HG03432 (cell line): ENCODE measurements around the gene ACOT7.
A peak's percentile ranks its signal among the peaks of the same experiment; 100 is the strongest.

Source experiments
- ATAC-seq: cut with Tn5 transposase; IDR thresholded peaks from one replicate; pipeline ENCODE4 v1.9.1; 2021; ENCODE audit warnings: mild to moderate bottlenecking, moderate library complexity; ENCODE audit not compliant: unreplicated experiment

Gene ACOT7

DNA sequence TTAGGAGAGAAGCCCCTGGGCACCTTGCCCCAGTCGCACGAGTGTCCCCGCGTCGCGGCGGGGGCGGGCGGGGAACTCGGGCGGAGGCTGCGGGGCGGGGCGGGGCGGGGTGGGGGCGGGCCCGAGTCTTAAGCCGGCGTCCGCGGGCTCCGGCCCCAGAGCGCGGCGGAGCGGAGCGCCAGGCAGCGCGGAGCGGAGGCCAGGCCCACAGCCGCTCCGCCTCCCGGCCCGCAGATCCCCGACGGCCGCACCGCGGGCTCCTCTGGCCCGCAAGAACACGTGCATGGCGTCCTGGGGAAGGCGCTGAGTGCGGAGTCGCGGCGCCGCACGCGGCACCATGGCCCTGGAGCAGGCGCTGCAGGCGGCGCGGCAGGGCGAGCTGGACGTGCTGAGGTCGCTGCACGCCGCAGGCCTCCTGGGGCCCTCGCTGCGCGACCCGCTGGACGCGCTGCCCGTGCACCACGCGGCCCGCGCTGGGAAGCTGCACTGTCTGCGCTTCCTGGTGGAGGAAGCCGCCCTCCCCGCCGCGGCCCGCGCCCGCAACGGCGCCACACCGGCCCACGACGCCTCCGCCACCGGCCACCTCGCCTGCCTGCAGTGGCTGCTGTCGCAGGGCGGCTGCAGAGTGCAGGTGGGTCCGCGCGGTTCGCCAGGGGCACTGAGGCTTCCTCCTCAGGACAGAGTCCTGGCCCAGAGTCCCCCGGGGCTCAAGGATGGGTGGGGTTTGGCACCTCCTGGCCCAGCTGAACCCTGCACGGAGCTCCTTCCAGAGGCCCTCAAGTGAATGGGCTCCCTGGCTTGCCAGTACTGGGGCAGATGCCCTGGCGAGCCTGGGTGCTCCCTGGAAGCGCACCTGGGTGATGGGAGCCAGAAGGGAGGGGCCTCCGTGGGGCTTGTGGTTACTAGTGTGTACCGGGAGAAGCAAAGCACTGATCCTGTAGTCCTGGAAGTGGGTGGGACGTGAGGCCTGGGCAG, 31.3 kb upstream of the ACOT7 start, which contains the start of gene ESPN:
ESPN (plus strand) TSS at position 158 of the 975 bp plus-strand sequence; CDS start at position 338, 180 bp downstream.
- no peak for ATAC-seq

DNA sequence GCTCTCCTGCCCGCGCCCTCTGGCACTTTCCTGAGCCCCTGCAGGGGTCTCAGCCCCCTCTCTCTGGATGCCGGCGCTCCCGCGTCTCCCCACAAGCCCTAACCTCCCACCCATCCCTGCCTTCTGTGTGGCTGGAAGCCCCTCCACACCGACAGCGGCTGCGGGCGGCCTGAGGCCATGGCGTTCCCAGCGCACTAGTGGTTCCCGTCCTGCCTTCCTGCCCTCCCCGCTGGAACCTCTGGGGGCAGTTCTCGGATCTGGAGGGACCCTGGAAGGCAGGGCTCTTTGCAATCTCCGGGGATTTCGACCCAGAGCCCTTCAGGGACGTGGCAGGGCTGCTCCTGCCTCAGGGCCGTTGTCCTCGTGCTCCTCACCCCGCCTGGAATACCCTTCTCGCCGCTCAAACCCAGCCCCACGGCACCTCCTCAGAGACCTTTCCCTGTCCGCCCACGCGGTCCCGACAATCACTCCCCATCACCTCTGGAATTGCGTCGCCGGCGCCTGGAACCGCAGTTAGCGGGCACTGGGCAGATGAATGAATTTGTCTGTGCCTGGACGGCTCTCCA, 30.5 kb upstream of the ACOT7 start:
- ATAC-seq: no peak

DNA sequence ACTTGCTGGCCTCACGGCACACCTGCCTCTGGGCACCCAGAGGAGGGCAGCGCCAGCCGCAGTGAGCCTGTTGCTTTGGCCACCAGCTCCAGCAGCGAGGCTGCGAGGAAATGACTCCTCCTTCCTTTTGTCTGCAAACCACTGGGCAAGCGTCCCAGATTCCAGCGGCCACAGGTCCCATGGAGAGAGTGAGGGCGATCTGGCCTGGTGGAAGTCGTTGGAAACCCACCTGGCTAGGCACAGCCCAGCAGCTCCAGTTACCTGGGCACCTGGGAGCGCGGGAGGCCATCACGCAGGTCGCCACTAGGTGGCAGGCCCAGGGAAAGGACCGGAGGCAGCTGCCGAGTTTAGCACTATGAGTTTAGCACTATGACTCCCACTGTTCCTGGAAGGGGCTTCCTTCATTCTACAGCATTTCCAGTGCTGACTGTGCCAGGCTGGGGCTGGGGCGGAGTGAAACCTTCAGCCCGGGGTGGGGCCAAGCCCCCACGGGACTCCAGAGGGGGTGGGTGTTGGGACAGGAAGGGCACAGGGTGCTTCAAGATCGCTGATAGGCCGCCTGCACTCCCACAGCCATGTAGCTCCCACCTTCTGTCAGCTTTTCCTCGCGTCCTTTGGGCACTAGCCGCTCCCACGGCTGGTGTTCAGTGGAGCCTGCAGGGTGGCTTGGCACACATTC, 29.9 kb upstream of the ACOT7 start:
- no peak for ATAC-seq

DNA sequence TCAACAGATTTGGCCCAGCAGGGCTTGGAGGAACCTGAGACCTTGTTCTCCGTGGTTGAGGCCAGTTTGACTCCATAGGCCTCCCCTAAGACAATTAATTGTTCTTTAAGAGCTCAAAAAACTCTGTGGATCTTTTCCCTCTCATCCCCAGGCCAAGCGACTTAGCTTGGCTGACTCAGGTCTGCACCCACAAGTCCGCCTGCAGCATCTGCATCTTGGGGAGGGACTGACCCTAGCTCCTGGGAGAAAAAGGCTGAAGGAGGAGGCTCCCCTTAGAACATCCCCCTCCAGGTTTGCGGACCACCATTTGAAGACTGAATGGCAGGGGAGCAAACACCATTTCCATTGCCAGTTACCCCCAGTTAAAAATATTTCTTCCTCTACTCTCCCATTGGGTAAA, 27.7 kb upstream of the ACOT7 start:
- ATAC-seq: no peak

- ATAC-seq: no peak
These were observed 27.0 kb upstream of the ACOT7 start for GRCh38 chr1:6420454-6421042.

GRCh38 chr1:6419804-6420453, 26.4 kb upstream of the ACOT7 start, which contains the start of gene HES2:
Gene HES2, minus strand, starts transcription at chr1:6419919. Its CDS starts 99 bp downstream, at chr1:6419820.
- no peak for ATAC-seq

- ATAC-seq: no peak
These were observed 25.8 kb upstream of the ACOT7 start for GRCh38 chr1:6419397-6419803.

GRCh38 chr1:6418668-6419396, 25.3 kb upstream of the ACOT7 start:
- ATAC-seq: no peak

DNA sequence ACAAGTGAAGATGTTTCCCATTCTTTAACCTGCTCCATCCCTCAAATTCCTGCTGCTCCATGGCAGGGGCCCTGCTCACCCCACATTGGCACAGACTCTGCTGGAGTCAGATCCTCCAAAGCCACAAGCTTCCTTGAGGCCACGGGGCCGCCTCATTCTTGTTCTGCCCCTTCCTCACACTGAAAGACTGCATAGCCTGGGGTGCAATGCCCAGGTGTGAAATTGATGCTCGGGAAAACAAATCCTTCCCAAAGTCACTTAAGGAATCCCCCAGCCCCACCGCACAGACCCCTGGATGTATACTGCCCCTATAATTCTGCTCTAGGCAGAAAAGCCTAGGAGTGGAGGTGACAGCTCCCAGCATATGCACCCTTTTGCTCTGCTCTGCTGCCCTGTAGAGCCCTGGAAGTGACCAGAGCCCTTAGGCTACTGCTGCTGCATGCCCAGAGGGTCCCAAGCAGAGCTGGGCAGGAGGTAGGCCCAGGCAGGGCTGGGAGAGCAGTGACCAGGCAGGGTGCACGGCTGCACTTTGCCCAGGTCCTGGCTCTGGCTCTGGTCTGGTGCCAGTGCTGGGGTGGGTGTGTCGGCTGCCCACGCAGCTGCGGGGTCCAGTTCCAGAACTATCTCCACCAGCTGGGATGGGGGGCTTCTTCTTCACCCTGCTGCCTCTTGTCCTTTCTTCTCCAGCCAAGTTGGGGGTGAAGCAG, 24.5 kb upstream of the ACOT7 start:
- no peak for ATAC-seq

DNA sequence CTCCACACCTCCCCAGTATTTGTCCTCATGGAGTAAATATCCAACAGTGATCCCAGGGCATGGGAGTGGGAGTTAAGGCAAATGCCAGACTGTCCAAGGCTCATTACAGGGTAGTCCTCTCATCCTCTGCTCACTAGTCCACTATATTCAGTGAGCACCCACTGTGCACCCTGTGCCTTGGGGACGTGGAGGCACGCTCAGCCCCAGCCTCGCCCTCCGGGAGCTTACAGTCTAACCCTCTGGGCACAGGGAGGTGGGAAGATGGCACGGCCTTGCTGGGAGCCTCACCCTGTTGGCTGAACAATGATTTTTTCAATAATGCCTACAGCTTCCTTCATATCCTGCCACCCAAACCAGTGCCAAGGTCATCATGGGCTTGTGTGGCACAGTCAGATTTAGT, 23.3 kb upstream of the ACOT7 start:
- no peak for ATAC-seq

DNA sequence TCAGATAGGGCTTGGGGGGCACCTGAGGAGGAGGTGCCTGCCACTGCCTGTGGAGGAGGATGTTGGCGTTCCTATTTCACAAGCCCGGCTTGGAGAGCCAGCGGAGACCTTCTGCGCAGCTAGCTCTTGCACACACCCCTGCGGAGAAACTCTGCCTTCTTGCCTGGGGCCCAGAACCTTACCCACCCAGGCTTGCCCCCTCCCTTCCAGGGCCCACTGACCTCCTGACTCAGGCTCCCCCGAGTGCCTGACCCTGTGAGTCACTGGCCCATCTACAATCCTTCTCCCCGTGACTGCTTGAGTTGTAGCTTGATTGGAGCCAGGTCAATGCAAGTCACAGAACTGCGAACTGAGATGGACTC, 22.7 kb upstream of the ACOT7 start:
- no peak for ATAC-seq

GRCh38 chr1:6414881-6415626, 21.5 kb upstream of the ACOT7 start:
- no peak for ATAC-seq

GRCh38 chr1:6414443-6414844, 20.9 kb upstream of the ACOT7 start:
- ATAC-seq: peak; percentile 87

- ATAC-seq: no peak
These were observed 19.3 kb upstream of the ACOT7 start for GRCh38 chr1:6412896-6413295.

DNA sequence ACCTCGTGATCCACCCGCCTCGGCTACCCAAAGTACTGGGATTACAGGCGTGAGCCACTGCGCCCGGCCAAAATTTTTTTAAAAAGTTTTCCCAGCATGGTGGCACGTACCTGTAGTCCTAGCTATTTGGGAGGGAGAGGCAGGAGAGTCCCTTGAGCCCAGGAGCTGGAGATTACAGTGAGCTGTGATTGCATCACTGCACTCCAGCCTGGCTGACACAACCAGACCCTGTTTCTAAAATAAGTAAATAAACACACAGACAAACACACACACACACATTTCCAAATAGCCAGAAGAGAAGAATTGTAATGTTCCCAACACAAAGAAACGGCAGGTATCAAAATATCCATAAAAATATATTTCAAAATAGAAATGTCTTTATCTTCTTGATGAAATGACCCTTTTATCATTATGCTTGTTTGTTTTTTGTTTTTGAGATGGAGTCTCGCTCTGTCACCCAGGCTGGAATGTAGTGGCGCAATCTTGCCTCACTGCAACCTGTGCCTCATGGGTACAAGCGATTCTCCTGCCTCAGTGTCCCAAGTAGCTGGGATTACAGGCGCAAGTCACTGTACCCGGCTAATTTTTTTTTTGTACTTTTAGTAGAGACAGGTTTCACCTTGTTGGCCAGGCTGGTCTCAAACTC, 16.8 kb upstream of the ACOT7 start:
- ATAC-seq: no peak

DNA sequence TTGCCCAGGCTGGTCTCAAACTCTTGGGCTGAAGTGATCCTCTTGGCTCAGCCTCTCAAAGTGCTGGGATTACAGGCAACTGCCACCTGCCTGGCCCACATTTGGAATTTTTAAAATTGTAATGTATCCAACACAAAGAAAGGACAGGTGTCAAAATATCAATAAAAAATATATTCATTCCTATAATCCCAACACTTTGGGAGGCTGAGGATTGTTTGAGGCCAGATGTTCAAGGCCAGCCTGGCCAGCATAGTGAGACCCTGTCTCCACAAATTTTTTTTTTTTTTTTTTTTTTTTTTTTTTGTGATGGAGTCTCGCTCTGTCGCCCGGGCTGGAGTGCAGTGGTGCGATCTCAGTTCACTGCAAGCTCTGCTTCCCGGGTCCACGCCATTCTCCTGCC, 16.2 kb upstream of the ACOT7 start:
- no peak for ATAC-seq

- ATAC-seq: no peak
These were observed 15.5 kb upstream of the ACOT7 start for GRCh38 chr1:6409053-6409452.

- no peak for ATAC-seq
These were observed 14.5 kb upstream of the ACOT7 start for GRCh38 chr1:6408023-6408422.
